GM10847 (cell line): ENCODE data around the gene GGACT.

ENCODE experiments used
- POLR2A ChIP-seq: IDR thresholded peaks from 2 replicates; pipeline ENCODE4 v1.6.1; 2011; ENCODE audit not compliant: insufficient read length; ENCODE audit errors: extremely low read depth

Gene GGACT

DNA sequence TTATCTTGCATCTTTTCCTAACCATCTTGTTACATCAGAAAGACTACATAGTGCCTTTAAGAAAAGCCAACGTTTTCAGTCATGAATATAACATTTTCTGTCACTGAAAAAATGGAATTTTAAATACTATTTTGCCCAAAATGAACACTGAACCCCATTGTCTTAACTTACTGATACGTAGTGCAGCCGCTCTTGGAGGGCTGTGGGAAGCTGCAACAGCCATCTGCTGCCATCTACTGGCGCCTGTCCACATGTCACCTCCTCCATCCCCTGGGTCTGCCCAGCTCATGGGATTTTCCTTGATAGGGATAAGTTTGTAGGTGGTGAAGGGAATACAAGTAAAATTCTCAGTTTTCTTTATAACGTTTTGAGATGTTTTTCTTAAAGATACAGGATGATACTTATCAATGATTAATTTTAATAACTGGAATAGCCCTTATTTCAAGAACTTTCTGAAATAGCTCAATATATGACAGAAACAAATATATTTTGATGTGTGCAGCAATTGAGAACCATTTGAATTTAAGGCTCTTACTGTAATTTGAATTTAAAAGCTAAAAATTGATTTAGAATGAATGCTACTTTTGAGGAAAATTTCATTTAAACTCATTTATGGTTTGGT lies 73.7 kb downstream of the GGACT start:
- no peak for TF ChIP-seq POLR2A

- no peak for TF ChIP-seq POLR2A
These were observed 74.5 kb downstream of the GGACT start for GRCh38 chr13:100513987-100514670.

- no peak for TF ChIP-seq POLR2A
These were observed 75.4 kb downstream of the GGACT start for GRCh38 chr13:100513171-100513570.

- TF ChIP-seq POLR2A: no peak
These were observed 76.2 kb downstream of the GGACT start for GRCh38 chr13:100512422-100512821.

DNA sequence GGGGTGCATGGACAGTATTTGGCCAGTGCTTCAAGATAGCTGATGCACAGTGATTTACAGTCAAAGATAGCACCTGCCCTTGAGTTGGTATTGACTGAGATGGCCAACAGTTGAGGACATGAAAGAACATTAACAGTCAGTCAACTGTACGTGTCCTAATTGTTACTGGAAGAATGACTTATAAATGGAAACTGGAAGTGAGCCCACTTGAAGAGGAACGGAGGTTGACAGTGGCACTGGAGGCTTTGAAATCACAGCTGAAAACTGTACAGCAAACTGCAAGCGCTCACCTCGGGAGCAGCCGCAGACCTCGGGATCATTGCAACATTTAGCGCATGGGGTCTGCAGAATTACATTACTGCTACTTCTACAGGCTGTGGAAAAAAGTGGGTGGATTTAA lies 77.1 kb downstream of the GGACT start:
- no peak for TF ChIP-seq POLR2A

DNA sequence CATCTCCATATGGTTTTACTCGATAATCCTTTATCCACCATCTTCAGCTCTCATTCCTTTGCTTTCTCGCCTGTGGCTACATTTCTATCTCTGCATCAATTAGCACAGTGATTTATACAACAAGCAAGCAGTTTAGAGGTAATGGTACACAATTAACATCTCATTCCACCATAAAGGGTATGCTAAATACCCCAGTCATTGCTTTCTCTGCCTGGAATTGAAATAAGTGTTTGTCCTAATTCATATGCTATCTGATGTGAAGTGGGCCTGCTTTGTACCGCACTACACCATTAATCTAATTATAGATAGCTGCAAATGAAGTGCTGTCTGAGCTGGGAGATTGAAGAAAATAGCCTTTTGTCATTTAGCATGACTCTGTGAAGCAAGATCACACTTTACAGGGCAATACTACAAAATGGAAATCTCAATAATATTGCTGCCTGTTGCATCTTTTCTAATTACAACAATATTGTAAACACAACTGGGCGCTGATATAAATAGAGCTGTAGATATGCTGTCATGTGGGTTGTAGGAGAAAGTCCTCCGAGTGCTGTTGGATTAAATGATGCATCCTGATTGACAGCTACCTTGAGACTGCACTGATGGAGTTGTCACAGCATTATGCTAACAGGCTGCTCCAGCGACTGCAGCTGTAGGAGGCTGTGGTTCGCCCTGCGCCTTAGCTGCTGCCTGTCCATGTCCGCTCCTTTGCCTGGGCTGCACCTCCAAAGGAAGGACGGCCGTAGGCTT lies 78.2 kb downstream of the GGACT start:
- TF ChIP-seq POLR2A: no peak

DNA sequence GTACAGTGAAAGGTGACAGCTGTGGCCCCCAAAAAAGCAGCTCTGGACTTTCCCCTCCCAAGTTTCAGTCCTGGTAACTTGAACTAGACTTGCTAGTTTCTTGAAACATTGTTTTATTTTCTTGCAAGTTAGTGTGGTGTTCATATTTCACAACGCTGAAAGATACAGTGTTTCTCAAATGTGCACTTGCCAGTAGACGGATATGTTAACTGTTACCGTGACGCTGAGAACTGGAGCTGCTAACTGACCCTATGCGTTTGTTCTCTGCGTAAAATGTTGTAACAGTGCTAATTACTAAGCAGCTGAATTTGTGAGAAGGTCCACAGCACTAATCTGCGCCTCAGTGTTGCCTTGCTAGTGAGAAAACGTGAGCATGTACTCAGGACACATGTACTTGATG lies 79.6 kb downstream of the GGACT start:
- no peak for TF ChIP-seq POLR2A

DNA sequence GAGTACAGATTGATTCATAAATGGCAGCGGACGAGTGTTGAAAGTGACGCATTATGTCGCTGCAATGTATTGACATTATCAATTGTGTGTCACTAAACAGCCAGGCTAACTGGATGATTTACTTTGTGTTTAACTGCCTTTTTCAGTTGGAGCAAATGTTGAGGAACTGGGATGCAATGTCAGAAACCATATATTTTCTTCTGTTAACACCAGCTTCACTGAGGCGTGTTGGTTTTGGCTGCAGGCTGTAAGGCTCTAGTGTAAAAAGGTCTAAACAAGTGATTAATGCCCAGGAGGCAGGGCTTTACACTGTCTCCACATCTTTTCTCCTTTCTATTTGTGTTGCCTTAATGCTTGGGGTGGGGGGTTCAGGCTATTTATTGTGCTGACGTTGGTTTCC lies 80.1 kb downstream of the GGACT start:
- no peak for TF ChIP-seq POLR2A

GRCh38 chr13:100506600-100507422 lies 81.8 kb downstream of the GGACT start:
- no peak for TF ChIP-seq POLR2A

GRCh38 chr13:100506154-100506553 lies 82.4 kb downstream of the GGACT start:
- no peak for TF ChIP-seq POLR2A

- no peak for TF ChIP-seq POLR2A
These were observed 85.0 kb downstream of the GGACT start for GRCh38 chr13:100503622-100504021.

DNA sequence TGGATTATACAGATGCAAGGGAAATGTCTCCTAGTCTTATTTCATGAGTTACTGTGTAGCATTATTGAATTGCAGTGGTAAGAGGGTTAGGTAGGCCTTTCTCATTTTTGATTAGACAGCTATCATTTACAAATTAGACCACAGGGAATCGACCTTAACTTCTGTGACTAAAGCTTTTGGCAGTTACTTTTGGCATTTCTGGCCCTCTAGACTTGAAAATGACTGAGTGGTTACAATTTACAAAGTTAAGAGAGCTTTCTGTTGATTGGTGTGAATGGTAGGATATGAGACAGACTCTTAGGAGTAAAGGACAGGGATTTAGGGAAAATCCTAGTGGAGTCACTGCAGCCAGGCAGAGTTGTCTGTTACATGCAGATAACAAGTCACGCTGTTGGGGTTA lies 86.1 kb downstream of the GGACT start:
- no peak for TF ChIP-seq POLR2A

DNA sequence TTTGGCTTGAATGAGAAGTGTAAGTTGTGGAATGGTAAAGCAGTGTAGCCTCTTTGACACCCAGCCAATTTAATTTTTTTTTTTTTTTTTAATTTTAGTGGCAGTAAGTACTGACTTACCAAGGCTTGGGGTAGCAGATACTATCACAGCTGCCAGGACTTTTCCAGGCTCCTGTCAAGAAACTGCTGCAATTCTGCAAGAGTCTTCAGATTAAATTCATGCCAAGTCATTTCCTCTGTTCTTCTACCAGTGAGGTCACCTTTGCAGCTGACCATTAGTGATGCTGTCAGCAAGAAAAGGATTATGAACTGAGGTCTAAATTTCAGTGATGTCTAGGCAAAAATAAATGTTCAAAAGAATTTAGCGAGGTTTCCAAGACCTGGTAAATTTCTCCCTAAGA lies 91.2 kb downstream of the GGACT start:
- no peak for TF ChIP-seq POLR2A

DNA sequence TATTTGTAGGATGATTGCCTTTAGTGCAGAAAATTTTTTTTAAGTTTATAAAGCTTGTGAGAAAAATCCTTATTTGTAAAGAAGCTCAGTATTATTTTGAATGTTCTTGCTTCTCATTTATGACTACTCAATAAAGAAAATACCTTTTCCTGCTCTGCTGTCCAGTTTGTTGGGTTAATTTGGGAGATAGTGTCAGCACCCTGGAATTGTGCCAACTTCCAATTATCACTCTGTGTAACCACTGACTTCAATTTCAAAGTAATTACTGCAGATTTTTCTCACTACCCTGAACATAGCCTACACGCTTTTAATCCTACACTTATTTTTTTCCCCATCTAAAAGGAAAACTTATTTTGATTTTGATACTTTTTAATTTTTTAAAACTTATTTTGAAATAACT lies 93.1 kb downstream of the GGACT start:
- no peak for TF ChIP-seq POLR2A

DNA sequence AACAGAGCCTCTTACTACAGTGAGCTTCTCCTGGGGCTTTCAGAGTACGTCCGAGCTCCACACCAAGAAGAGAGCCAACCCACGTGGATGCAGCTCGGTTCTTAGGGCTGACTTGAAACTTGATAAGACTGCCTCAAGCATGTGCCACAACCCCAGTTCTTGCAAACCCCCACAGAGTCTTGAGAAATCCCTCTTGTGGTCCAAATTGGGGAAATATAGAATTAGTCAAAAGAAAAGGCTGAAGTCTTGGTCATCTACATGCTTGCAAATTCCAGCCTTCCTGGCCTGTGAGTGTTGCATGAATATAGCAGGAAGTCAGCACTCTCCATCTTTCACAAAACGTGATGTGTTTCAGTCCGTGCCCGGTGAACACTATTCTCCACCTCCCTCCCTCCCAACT lies 95.2 kb downstream of the GGACT start:
- TF ChIP-seq POLR2A: no peak
